Measurements from ENCODE around the gene SLC2A11.

GRCh38 chr22:23926561-23926960, 68.9 kb downstream of the SLC2A11 start:
- TF ChIP-seq ZNF699 (CRISPR knock-in tag; IDR thresholded peaks at IDR 0.05; ENCODE audit: insufficient replicate concordance) (no peak), NFYB (IDR thresholded peaks at IDR 0.05; ENCODE audit: extremely low read depth, insufficient read length) (no peak), FOS (IDR thresholded peaks at IDR 0.05; ENCODE audit: extremely low read depth, insufficient read length) (no peak), SREBF2 (CRISPR knock-in tag; IDR thresholded peaks at IDR 0.05) (no peak), FOXA1 (IDR thresholded peaks at IDR 0.05; ENCODE audit: borderline replicate concordance) (no peak), PKNOX1 (IDR thresholded peaks at IDR 0.05) (no peak), CTCF (IDR thresholded peaks at IDR 0.05 in 2 of 3, conservative IDR thresholded peaks at IDR 0.05 in 1 of 3; ENCODE audit: insufficient read depth in 2 of 3, low read depth in 1 of 3, low read length in 3 of 3) (no peak), CEBPB (tag; IDR thresholded peaks at IDR 0.05) (no peak), TBP (optimal IDR thresholded peaks at IDR 0.05; ENCODE audit: low read depth, low read length) (no peak), PURB (CRISPR knock-in tag; IDR thresholded peaks at IDR 0.05; ENCODE audit: low read depth) (no peak), SRSF1 (IDR thresholded peaks at IDR 0.05; ENCODE audit: low read depth, low read length) (no peak), KHSRP (IDR thresholded peaks at IDR 0.05) (no peak)
- TF ChIP-seq, protein P1, sequence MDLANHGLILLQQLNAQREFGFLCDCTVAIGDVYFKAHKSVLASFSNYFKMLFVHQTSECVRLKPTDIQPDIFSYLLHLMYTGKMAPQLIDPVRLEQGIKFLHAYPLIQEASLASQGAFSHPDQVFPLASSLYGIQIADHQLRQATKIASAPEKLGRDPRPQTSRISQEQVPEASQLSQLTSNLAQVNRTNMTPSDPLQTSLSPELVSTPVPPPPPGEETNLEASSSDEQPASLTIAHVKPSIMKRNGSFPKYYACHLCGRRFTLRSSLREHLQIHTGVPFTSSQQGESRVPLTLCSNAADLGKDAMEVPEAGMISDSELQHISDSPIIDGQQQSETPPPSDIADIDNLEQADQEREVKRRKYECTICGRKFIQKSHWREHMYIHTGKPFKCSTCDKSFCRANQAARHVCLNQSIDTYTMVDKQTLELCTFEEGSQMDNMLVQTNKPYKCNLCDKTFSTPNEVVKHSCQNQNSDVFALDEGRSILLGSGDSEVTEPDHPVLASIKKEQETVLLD (IDR thresholded peaks at IDR 0.05): no peak
